NCI-H82 treated with DMSO at 0.1 percent for 48 hours (cell line): ENCODE measurements around the gene COPS6.

Experiments used
- DNase-seq: peaks from one replicate; lab custom pipeline; 2025; ENCODE audit not compliant: unreplicated experiment; lab: John Stamatoyannopoulos, UW

COPS6 gene

GRCh38 chr7:100079024-100079560, 9.7 kb upstream of the COPS6 start:
- no peak for DNase-seq

DNA sequence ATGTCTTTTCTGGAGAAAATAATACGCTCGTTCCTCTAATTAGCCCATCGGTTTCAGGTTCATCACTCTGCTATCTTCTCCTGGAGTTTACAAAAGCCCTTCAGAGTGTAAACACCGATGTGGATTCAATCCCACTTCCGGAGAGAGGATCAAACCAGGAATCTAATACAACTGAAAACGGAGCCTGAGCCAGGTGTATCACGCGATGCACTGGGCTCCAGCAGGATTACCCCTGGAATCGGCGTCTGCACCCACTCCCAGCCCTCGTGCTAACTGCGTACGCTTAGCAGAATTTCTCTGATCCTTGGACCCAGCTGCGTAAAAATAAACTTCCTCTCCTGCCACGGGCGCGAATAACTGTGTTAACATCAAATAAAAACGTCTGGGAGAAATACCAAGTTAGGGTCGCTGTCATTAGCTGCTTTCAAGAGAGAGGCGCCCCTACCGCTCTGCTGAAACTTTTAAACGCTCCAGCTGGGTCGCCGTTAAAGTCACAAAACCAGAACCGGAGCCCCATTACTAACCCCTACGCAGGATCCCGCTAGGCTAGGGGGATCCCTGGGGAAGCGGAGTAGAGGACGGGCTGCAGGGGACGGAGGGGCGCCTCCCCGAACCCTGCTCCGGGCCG, 7.7 kb upstream of the COPS6 start:
- no peak for DNase-seq

DNA sequence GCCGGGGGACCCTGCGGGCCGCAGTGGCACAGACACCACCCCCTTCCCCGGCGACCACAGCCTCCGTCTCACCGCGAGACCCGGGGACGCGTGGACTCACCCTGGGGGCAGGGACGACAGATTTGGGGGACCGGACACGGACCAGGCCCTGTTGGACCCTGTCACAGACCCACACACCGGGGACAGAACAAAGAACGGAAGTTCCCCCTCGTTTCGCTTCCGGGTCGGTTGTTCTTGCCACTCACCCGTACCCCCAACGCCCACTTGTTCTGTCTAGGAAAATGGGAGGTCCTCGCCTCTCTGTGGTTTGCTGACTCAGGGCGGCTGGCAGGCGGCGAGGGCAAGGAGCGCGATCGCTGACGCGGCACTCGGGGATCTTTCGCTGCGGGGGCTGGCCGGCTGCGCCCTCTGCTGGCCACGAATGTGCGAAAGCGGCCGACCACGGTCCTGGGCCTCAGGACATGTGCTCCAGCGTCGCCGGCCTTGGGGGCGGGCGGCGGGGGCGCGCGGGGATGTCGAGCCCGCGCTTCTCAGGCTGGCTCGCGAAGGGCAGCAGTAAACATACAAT, 7.2 kb upstream of the COPS6 start, which contains the start of gene ZNF3:
Gene ZNF3, minus strand, starts transcription at position 189 of the 568 bp plus-strand sequence. CDS start 4,366 bp downstream, outside the sequence.
- DNase-seq: peak; percentile 97

DNA sequence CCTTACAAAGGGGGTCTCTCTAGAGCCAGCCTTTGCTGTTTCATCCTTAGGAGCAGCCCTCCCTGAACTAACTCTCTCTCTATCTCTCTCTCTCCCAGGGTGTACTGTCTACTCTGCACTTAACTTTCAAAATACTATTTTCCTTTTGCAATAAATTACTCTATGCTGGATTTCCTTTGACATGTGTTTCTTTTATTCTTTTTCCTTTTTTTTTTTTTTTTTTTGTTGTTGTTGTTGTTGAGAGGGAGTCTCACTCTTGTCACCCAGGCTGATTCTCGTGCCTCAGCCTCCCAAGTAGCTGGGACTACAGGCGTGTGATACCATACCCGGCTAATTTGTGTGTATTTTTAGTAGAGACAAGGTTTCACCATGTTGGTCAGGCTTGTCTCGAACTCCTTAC, 5.8 kb upstream of the COPS6 start:
- no peak for DNase-seq

- DNase-seq: no peak
These were observed 3.3 kb upstream of the COPS6 start for GRCh38 chr7:100085515-100085914.

GRCh38 chr7:100087055-100087750, 1.6 kb upstream of the COPS6 start:
- peak; percentile 75 for DNase-seq

DNA sequence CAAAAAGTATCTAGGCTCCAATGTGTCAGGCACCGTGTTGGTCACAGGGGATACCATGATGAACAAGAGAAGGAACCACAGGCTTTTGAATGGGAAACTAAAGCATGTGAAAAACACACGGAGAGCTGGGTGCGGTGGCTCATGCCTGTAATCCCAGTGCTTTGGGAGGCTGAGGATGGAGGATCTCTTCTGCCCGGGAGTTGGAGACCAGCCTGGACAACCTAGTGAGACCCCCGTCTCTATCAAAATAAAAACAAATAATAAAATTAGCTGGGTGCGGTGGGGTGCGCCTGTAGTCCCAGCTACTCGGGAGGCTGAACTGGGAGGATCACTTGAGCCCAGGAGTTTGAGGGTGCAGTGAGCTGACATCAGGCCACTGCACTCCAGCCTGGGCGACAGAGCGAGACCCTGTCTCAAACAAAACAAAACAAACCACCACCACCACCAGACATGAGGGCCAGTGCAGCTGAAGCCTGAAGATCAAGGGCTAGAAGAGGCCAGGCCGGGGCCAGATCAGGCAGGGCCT, 611 bp upstream of the COPS6 start:
- no peak for DNase-seq

GRCh38 chr7:100089458-100090196, 858 bp downstream of the COPS6 start:
- no peak for DNase-seq

DNA sequence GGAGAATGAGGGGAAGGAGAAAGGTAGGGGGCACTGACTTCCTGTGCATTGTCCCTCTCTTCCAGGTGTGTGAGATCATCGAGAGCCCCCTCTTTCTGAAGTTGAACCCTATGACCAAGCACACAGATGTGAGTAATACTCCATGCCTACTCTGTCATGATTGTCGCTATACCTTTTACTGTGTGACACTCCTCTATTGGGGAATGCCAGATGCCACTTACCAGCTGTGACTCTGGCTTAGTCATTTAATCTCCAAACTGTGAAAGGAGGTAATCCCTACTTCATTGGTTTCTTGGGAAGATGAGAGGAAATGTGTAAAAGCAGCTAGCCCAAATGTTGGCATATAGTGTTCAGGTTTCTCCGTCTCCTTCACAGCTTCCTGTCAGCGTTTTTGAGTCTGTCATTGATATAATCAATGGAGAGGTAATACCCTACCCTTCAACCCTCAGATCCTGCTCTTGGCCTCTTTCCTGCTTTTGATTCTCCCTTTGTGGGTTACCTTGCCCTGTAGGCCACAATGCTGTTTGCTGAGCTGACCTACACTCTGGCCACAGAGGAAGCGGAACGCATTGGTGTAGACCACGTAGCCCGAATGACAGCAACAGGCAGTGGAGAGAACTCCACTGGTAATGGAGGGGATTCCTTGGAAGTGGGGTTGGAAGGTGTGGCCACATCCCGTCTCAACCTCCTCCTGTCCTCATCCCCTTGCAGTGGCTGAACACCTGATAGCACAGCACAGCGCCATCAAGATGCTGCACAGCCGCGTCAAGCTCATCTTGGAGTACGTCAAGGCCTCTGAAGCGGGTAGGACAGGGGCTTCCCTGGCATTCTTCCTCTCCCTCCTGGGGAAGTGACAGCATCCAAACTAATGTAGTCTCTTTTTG, 2.0 kb downstream of the COPS6 start:
- no peak for DNase-seq

- no peak for DNase-seq
These were observed 2.8 kb downstream of the COPS6 start for GRCh38 chr7:100091411-100092181.

DNA sequence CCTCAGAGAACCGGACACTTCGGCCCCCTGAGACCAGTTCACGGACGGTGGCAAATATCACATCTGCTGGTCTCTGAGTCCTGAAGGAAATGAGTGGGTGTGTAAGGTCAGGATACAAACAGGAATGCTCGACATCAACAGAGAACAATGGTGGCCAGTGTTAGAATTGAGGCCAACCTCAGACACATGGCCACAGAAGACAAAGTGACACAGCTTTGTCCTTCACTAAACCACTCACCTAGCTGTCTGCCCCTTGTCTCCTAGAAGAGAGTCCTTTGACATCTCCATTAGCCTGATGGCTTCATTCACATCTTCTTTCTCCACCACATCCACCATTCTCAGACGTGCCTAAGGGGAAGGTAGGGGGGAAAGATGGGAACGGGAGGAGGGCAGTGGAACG, 4.3 kb downstream of the COPS6 start:
- DNase-seq: no peak

- DNase-seq: no peak
These were observed 4.7 kb downstream of the COPS6 start for GRCh38 chr7:100093498-100093897.

- no peak for DNase-seq
These were observed 5.2 kb downstream of the COPS6 start for GRCh38 chr7:100093925-100094486.

- DNase-seq: no peak
These were observed 6.5 kb downstream of the COPS6 start for GRCh38 chr7:100095289-100095688.

DNA sequence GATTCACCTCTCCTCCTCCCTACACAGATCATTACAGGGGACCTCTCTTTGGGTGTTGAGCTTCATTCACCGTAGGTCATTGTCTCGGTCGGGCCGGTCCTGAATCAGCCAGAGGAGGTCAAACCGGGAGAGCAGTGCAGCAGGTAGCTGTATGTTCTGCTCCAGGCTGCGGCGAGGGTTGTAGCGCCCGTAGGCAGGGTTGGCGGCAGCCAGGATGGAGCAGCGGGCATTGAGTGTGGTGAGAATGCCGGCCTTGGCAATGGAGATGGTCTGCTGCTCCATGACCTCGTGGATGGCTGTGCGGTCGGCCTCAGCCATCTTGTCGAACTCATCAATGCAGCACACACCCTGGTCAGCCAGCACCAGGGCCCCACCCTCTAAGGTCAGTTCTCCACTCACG, 6.9 kb downstream of the COPS6 start:
- DNase-seq: no peak

DNA sequence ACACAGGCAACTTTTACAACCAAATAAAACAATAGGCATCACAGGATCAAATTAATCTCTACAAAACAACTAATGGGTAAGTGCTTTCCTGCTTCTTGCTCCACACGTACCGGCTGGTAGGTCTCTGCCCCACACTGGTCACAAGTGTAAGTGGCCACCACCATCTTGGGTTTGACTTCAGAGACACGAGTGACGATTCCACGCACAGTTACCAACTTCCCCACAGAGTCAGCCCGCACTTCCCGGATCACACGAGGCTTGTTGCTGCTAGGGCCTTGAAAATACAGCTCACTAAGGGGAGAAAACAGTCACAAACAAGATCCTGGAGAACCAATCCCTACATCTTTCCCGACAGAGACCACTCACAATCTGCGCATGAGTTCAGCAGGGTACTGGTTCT, 10.1 kb downstream of the COPS6 start:
- DNase-seq: no peak

DNA sequence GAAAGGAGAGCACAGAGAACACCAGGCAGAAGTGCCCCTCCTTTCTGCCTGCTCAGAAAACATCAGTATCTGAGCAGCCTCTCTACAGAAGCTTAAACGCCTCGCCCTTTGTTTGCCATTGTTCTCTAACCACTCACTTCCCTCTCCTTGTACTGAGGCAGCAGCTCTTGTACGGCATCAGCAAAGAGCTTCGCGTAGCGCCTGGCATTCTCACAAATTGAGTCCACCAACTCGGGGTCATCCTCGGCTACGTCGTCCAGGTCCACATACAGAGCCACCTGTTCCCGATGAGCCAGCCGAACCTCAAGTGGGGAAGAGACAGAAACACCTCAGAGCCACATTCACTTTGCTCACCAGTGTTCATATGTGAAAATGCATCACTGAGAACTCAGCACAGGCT, 10.7 kb downstream of the COPS6 start:
- no peak for DNase-seq

DNA sequence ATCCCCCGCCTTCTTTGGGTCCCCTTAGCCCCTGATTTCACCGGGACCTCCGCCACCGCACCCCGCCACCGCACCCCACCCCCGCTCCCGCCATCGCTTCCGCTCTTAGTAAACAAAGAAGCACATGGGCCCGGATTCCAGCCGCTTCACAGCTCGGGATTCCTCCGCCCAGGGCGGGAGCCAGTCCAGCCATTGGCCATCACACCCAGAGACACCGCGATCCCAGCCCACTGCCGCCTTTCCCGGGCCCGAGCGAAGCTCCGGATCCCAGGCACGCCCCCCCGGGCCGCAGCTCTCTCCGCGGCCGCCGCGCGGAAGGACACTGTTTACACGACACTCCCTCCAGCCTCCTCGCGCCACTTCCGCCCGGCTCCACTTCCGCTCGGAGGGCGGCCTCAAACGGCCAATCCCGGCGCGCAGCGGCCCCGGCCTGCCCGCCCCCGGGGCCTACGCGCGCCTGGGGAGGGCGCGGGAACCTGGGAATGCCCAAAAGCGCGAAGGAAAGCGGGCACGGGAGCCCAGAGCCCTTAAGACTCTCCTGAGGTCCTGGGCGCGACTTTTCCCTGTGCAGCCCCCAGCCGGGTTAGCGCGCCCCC, 11.7 kb downstream of the COPS6 start:
- DNase-seq: peak; percentile 63
